HG03460 (cell line): ENCODE data around the gene ISLR.
"Not testable (repeated sequence)": the region's sequence is repeated elsewhere in the genome, so short reads cannot be mapped to it uniquely, and the experiment has no call there.

ENCODE experiments used
- ATAC-seq: cut with Tn5 transposase; IDR thresholded peaks from one replicate; pipeline ENCODE4 v1.9.1; 2021; ENCODE audit not compliant: unreplicated experiment

The ISLR gene

DNA sequence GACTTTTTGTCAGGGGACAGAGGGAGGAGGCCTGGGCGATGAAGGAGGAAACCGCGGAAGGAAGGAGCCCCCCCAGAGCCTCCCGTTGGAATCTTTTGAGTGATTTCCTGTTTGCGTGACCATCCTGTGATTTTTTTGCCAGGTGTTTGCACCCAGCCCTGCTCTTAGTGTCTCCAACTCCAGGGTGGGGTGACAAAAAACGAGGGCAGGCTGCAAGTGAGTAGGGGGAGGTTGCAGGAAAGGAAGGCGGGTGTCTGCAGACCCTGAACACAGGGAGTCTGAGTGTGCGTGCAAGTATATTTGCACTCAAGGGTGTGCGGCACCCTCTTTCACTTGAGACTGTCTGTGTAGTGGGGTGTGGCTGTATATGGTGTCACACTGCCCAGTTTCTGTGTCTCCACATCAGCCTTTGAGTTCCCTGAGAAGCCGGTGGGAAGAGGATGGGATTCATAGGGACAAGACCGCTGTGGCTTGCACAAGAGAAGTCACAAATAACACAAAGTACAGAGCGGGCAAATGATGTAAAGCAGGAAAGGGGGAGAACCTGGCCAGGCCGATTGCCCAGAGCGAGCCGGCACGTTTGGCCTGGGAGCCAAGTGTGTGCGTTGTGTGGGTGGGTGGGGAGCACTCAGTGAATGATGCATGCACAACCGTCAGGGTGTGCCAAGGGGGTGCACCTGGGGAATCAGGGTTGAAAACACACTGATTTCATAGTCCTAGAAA, 36.5 kb upstream of the ISLR start:
- no peak for ATAC-seq

DNA sequence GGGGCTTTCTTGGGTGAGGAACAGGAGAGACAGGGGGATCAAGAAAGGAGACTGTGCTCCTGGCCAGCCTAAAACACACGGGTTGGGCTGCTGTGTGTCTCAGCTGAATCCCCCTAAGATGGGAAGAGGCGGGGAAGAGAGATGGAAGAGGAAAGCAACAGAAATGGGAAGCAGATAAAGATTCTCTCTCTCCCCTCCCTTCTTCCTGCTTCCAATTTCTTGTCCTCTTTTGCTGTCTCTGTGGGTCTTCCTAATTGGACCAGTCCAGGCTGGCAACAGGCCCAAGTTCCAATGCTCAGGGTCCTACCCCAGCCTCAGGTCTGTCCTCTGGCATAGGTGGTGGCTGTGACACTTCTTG, 36.0 kb upstream of the ISLR start:
- ATAC-seq: no peak

DNA sequence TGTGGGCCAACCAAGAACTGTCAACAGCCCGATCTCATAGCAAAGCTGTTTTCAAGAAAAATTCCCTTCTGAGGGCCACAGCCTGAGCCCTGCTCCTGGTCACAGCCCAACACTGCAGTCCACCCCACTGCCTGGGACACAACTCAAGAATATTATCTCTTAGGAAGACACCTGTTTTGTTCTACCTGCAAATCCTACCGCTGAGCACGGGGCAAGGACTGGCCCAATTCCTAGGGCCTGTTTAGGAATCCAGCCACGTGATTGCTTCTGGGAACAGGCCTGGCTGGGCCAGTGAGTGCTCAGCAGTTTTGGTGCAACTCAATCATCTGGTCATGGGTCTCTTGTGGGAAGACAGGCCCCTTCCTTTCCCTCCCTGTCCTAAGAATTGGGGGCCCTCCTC, 34.9 kb upstream of the ISLR start:
- no peak for ATAC-seq

DNA sequence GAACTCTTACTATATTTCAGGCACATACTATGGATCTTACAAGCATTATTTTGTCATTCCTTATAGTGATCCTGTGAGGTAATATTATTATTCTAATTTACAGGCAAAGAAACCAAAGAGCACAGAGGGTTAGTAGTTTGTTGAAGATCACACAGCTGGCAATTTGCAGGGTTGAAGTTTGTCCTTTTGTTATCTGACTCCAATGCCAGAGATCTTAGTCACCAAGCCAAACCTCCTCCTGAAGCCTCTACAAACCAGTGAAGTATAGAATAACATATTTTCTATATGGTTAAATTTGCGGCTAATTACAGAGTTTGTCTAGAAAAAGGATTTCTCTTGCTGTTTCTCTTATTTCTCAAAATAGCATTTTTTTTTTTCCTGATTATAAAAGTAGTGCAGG, 31.9 kb upstream of the ISLR start:
- ATAC-seq: no peak

DNA sequence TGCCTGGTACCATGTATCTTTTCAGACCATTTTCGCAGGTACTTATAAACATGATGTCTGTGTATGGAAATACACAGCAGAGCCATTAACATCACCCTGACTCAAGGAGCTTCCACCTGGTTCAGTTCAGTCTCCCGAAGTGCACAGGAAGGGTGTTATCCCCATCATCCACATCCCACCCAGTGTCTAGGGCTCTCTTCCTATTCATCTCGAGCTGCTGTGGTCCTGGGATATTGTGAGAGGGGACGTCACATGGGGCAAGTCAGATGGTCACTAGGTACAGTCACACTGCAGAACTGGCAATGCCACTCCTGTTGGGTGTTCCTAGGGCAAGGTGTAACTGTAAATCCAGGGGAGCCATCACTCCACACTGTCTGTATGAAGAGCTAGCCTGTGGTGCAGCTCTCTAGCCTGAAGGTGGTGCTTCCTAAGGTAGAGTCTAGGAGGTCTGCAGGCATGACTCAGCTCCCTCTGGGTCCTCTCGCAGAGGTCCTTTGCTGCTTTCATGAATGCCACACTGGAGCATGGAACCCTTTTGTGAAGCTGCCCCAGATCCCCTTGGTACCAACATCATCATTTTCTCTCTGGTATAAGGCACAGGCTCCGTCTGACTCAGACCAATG, 29.2 kb upstream of the ISLR start:
- ATAC-seq: no peak

DNA sequence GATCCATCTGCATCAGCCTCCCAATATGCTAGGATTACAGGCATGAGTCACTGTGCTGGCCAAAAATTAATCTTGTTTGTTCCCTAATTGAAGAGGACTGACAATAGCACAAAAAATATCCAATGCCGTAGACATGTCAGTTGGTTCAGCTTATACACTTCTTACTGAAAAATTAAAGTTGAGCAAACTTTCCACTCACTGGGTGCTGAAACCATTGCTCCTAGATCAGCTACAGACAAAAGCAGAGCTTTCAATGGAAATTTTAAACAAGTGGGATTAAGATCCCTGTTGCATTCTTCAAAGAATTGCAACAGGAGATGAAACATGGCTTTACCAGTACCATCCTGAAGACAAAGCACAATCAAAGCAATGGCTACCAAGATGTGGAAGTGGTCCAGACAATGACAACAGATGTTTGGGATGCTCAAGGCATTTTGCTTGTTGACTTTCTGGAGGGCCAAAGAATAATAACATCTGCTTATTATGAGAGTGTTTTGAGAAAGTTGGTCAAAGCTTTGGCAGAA, 27.2 kb upstream of the ISLR start:
- no peak for ATAC-seq

DNA sequence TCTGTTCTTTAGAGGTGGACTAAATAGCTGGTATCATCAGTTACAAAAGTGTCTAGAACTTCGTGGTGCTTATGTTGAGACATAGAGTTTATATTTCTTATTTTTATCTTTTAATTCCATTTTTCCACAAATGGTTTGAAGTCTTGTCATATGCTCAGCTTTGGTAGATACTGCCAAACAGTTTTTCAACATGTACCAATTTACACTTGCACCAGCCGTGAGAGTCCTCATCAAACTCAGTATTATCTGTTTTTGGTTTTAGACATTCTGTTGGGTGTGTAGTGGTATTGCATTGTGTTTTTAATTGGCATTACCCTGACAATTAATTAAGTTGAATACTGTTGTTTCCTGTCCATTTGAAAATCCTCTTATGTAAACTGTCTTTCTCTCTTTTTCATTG, 26.5 kb upstream of the ISLR start:
- ATAC-seq: no peak

DNA sequence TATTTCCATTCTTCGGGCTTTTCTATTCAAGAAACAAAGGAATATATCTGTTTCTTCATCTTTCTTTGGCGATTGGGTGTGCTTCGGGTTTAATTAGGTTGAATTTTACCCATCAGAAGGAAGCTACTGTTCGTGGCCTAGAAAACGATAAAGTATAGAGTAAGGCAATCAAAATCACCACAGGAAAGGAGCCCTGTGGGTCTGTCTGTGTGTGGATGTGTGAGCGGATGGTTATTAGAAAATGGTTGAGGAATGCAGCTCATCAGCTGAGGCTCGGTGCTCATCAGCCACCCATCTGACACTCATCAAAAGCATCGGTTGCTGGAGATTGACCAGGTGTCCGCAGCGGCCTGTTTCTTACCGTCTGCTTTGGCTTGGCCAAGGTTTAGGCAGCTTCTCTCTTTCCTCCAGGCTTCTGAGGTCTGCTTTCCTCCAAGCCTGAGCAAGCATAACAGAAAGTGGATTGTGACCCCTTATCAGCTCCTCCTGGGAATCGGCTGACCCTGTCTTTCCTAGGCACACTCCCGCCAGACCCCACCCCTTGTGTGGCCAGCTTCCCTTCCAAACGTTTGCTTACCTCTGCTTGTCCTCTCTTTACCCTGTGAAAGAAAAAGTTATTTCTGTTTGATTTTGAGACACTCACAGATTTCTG, 17.6 kb upstream of the ISLR start:
- no peak for ATAC-seq

DNA sequence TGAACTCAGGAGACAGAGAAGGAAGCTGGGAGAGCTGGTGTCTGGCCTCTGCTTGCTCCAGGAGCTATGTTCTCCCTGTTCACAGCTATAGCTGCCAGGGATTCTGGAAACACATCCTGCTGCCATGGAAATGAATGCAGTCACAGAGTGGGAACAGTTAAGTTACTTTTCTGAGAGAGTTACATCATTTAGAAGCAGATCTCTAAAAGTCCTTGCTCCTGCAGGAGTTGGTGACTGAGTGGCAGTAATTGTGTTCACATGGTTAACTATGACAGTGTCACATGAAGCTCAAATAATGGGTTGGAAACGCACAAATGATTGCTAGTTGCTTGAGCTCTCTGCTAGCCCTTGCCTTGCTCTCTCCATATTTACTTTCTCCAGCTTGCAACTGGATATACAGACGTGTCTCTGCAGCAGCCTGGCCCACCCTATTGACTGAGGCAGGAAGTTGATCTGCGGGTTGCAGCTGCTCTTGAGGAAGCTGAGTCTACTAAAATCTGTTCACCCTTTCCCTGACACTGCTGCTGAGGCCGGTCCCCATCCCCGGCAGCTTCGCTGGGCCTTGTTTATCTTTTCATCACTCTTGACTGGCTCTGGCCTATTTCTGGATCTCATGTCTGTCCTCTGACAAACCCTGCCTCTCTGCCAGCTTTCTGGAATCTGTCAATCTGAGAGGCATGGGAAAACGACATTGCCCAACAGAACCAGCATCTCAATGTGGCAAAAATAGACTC, 16.7 kb upstream of the ISLR start:
- no peak for ATAC-seq

DNA sequence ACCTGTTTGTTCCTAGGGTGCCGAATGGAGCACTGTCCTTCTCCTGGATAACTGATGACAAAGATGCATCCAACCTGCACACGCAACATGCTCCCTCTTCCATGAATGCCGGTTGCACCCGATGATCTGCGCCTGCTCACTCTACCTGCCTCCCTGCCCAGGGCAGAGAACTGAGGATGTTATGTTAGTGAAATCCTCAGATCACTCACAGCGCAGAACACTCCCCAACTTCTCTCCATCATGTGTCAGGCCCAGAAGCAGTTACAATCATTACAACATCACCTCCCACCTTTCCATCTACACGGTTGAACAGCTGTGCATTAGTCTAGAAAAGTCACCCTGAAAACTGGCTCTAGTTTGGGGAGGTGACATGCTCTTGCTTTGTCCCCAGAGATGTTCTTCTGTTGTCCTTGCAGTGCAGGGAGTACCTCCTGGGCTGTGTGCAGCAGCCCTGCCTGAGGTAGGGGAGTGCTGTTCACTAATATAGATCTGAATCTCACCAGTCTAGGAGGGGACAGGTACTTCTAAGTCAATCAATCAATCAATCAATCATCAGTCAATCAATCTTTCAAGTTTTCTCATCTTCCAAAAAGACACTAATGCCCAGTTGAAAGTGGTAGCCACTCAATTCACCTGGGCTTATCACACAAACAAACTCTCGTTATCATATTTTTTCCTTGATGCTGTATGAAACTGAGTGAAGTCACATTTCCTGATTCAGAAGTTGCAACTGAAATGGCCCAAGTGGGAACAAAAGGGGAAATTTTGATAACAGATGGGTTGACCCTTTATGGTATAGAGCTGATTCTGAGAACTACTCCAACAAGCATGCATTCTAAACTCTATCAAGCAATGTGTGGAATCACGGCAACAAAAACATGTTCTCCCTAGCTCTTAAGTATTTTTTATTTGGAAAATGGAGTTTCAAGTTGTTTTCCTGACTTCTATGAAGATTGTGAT, 15.4 kb upstream of the ISLR start:
- no peak for ATAC-seq

DNA sequence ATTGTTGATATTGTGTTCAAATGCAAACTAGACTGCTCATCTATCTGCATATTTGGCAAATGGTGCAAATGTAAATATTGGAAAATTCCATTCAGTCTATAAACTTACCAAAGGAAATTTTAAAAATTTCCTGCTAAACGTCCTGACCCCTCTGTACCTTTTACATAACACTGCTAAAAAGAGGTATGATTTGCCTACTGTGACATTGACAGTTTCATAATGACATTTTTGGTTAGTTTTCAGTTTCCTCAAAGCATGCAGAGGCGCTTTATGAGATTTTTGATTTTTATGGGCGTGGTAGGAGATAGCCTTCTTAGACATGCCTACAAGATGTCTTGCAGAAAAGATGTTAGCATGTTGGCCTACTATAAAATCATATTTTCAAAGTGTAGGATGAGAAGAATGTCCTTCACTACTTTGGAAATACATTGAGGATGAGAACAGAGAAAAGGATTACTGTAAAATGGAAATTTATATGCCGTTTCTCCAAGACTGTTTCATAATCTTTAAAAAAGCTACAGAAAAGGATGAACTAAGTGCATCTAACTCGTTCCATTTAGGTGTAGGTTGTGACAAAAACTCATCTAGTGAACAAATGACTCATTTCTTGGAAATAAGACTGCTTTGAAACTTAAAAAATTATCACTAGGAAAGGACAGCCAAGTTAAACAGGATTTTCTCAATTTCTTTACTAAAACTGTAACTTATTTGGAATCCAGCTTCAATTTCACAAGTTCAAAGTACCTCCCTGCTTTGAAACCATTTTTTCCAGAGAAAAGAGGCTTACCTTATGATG, 14.5 kb upstream of the ISLR start:
- ATAC-seq: no peak

DNA sequence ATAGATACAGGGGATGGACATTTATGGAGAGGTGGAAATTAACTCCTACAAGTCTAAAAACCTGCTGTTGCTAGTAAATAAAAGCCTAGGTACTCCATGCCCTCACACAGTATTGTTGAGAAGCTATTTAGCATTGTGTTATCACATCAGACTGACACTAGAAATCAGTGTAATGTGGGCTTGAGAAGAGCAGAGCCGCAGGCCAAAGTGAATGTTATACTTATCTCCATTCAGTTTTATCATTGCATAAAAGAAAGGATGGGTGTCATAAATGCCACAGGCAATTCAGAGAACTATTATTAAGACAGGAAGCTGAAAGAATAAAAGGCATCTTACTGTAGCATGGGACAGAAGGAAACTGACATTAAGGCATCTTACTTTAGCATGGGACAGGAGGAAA, 13.7 kb upstream of the ISLR start:
- no peak for ATAC-seq

DNA sequence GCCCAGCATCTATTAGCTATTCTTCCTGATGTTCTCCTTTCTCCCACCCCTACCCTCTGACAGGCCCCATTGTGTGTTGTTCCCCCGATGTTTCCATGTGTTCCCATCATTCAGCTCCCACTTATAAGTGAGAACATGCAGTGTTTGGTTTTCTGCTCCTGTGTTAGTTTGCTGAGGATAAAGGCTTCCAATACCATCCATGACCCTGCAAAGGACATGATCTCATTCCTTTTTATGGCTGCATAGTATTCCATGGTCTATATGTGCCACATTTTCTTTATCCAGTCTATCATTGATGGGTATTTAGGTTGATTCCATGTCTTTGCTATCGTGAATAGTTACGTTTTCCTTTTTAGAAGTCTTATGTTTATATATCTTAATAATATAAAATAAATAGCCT, 13.1 kb upstream of the ISLR start:
- ATAC-seq: not testable (repeated sequence)

DNA sequence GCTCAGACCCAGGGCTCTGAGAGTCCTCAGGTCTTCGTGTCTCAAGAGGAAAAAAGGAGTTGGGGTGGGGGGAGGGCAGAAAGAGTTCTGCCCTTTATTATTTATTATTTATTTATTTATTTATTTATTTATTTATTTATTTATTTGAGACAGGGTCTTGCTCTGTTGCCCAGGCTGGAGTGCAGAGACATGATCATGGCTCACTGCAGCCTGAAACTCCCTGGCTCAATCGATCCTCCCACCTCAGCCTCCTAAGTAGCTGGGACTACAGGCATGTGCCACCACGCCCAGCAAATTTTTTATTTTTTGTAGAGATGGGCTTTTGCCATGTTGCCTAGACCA, 11.3 kb upstream of the ISLR start:
- not testable (repeated sequence) for ATAC-seq

DNA sequence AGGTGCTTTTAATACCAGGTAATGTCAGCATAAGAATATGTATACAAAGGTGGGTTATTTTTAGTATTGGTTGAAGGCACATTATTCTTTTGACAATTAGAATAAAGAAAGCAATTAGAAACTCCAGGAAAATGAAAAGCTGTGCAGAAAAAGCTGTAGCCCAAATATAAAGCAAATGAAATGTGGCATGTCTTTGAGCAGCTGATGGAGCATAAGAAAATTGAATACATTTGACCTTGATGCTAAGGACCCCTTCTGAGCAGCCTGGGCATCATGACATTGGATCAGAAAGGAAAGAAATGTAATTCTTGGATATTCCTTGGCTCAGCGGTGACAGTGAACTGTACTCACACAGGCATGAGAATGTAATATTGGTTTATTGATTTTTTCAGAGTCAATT, 8.0 kb upstream of the ISLR start:
- no peak for ATAC-seq

DNA sequence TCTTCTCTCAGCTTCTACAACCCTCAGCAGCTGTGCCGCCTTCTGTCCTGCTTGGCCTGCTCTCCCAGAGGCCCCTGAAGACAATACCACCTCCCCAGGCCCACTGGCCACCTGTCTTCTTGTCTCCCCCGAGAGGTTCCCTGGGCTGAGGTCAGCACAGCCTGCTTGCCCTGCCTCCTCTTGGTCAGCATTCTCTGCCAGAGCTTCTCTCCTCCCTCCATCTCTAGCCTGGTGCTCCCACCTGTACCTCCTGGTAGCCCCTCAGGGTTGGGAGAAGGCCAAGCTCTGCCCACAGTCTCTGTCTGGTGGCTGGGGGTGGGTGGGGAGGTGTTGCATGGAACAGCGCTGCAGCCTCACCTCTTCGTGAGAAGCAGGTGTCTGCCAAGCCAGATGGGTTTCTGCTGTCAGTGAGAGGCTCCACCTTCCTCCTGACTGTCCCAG, 5.6 kb upstream of the ISLR start:
- ATAC-seq: no peak

DNA sequence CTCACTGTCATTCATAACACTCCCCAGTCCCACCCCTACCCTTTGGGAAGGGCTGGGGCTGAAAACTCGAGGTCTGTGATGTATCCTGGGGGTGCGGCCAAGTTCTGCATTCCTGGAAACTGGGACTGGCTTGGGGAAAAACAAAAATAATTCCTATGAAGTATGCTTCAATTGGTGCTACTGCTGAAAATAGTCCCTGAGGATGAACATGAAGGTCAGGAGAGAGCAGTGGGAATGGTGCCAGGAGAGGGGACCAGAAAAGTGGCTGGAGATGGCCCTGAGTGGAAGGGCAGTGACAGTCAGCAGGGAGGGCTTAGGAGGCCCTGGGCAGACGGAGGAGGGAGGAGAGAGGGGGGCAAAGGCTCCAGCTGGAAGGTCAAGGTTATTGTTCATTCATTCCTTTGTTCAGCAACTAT, 4.8 kb upstream of the ISLR start:
- ATAC-seq: no peak

DNA sequence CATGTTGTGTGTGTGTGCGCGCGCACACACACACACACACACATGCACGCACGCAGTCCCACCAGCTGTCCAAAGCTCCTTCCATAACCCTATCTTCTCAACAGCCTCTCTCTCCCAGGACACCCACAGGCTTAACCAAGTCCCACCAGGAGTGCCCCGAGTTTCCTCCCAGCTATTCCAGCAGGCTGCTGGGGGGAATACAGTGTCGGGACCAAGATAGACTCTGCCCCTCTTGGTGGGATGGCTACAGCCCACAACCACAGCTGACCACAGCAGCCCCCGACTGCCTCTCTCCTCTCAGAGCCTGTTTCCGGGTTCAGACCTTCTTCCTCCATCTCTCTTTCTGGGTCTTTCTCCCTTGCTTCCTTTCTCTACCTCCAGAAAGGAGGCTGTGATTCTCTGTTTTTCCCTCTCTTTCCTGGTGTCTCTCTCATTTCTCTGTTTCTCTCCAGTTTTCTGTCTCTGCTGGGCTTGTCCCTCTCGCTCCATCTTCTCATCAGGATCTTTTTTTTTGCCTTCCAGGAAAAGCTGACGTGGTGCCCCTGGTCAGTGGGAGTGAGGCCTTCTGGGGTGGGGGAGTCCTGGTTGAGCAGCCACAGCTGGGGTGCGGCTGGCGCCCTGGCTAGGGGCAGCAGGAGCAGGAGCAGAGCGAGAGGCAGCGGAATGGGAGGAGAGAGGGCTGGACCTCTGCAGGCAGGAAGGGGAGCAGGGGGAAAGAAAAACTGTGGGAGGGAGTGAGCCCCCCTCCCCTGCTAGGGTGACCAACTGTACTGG, 3.3 kb upstream of the ISLR start:
- no peak for ATAC-seq
